ENCODE results near the gene COQ2. TPM values are rescaled to one million over a fixed set of nuclear protein-coding genes. Genes with fewer than 3 reads are reported as not detected.
A peak's percentile ranks its signal among the peaks of the same experiment; 100 is the strongest.

COQ2 gene
- total and polyA plus RNA-seq, 4 donors, result 14.1 to 25.2 (median 19.3) TPM

- Histone ChIP-seq H3K27me3 (ENCODE audit: control insufficient read depth, insufficient read depth, low read length) (no peaks in the 10 kb centered on the region), H3K27ac (ENCODE audit: low read depth, low read length) (no peak overlapping the region), H3K9me3 (ENCODE audit: control insufficient read depth, insufficient read depth, low read length) (no peaks in the 10 kb centered on the region), H3K36me3 (ENCODE audit: control insufficient read depth, insufficient read depth, low read length) (peaks cover 2% of the 10 kb centered on the region), H3K4me1 (ENCODE audit: control insufficient read depth, insufficient read depth, low read length) (peaks cover 5% of the 10 kb centered on the region), H3K4me3 (ENCODE audit: low read depth, low read length) (no peak overlapping the region)
- peak in 1 of 6 donors; percentile 18 for DNase-seq (ENCODE audit: low read depth in 4 of 6, low spot score in 6 of 6)
- WGBS (ENCODE audit: insufficient coverage), result no CpG with 5 or more reads among the region's 1 CpG
These were observed 29.0 kb downstream of the COQ2 start for GRCh38 chr4:83255584-83255983.

GRCh38 chr4:83252782-83253405 lies 31.7 kb downstream of the COQ2 start:
- no CpG with 5 or more reads among the region's 7 CpGs for WGBS (ENCODE audit: insufficient coverage)
- no peaks in the 10 kb centered on the region for H3K36me3 ChIP-seq (ENCODE audit: control insufficient read depth, insufficient read depth, low read length)
- H3K27ac ChIP-seq (ENCODE audit: low read depth, low read length), result no peak overlapping the region
- H3K9me3 ChIP-seq (ENCODE audit: control insufficient read depth, insufficient read depth, low read length), result no peaks in the 10 kb centered on the region
- peak in 2 of 6 donors; percentile 46 to 50 for DNase-seq (ENCODE audit: low read depth in 4 of 6, low spot score in 6 of 6)
- no peaks in the 10 kb centered on the region for H3K27me3 ChIP-seq (ENCODE audit: control insufficient read depth, insufficient read depth, low read length)
- H3K4me1 ChIP-seq (ENCODE audit: control insufficient read depth, insufficient read depth, low read length), result peaks cover 2% of the 10 kb centered on the region
- H3K4me3 ChIP-seq (ENCODE audit: low read depth, low read length), result no peak overlapping the region

GRCh38 chr4:83251447-83251830 lies 33.2 kb downstream of the COQ2 start:
- Histone ChIP-seq H3K9me3 (ENCODE audit: control insufficient read depth, insufficient read depth, low read length) (no peaks in the 10 kb centered on the region), H3K27ac (ENCODE audit: low read depth, low read length) (no peak overlapping the region), H3K4me3 (ENCODE audit: low read depth, low read length) (no peak overlapping the region), H3K4me1 (ENCODE audit: control insufficient read depth, insufficient read depth, low read length) (no peaks in the 10 kb centered on the region), H3K36me3 (ENCODE audit: control insufficient read depth, insufficient read depth, low read length) (no peaks in the 10 kb centered on the region), H3K27me3 (ENCODE audit: control insufficient read depth, insufficient read depth, low read length) (no peaks in the 10 kb centered on the region)
- no peak for DNase-seq (ENCODE audit: low read depth in 4 of 6, low spot score in 6 of 6)
- WGBS (ENCODE audit: insufficient coverage), result 100% methylated on average over 2 of the region's 2 CpGs

- WGBS (ENCODE audit: insufficient coverage), result 65% methylated on average over 4 of the region's 7 CpGs
- Histone ChIP-seq H3K4me1 (ENCODE audit: control insufficient read depth, insufficient read depth, low read length) (no peaks in the 10 kb centered on the region), H3K27ac (ENCODE audit: low read depth, low read length) (no peak overlapping the region), H3K27me3 (ENCODE audit: control insufficient read depth, insufficient read depth, low read length) (no peaks in the 10 kb centered on the region), H3K36me3 (ENCODE audit: control insufficient read depth, insufficient read depth, low read length) (no peaks in the 10 kb centered on the region), H3K4me3 (ENCODE audit: low read depth, low read length) (no peak overlapping the region), H3K9me3 (ENCODE audit: control insufficient read depth, insufficient read depth, low read length) (no peaks in the 10 kb centered on the region)
- DNase-seq (ENCODE audit: low read depth in 4 of 6, low spot score in 6 of 6), result no peak
These were observed 33.7 kb downstream of the COQ2 start for GRCh38 chr4:83250687-83251446.

GRCh38 chr4:83248486-83248885 lies 36.1 kb downstream of the COQ2 start:
- WGBS (ENCODE audit: insufficient coverage), result 71% methylated on average over 5 of the region's 5 CpGs
- no peak overlapping the region for H3K4me3 ChIP-seq (ENCODE audit: low read depth, low read length)
- DNase-seq (ENCODE audit: low read depth in 4 of 6, low spot score in 6 of 6), result no peak

GRCh38 chr4:83247415-83248357 lies 36.9 kb downstream of the COQ2 start:
- 96% methylated on average over 11 of the region's 12 CpGs for WGBS (ENCODE audit: insufficient coverage)
- Histone ChIP-seq H3K27me3 (ENCODE audit: control insufficient read depth, insufficient read depth, low read length) (no peaks in the 10 kb centered on the region), H3K4me3 (ENCODE audit: low read depth, low read length) (no peak overlapping the region), H3K4me1 (ENCODE audit: control insufficient read depth, insufficient read depth, low read length) (no peaks in the 10 kb centered on the region), H3K27ac (ENCODE audit: low read depth, low read length) (no peak overlapping the region), H3K36me3 (ENCODE audit: control insufficient read depth, insufficient read depth, low read length) (no peaks in the 10 kb centered on the region), H3K9me3 (ENCODE audit: control insufficient read depth, insufficient read depth, low read length) (no peaks in the 10 kb centered on the region)
- DNase-seq (ENCODE audit: low read depth in 4 of 6, low spot score in 6 of 6), result no peak

More at GRCh38 chr4:83248486-83248885, 36.1 kb downstream of the COQ2 start:
- H3K36me3 ChIP-seq (ENCODE audit: control insufficient read depth, insufficient read depth, low read length), result no peaks in the 10 kb centered on the region
- H3K4me1 ChIP-seq (ENCODE audit: control insufficient read depth, insufficient read depth, low read length), result no peaks in the 10 kb centered on the region
- H3K27ac ChIP-seq (ENCODE audit: low read depth, low read length), result no peak overlapping the region
- H3K9me3 ChIP-seq (ENCODE audit: control insufficient read depth, insufficient read depth, low read length), result no peaks in the 10 kb centered on the region
- no peaks in the 10 kb centered on the region for H3K27me3 ChIP-seq (ENCODE audit: control insufficient read depth, insufficient read depth, low read length)

- WGBS (ENCODE audit: insufficient coverage), result 100% methylated on average over 1 of the region's 1 CpG
- Histone ChIP-seq H3K27me3 (ENCODE audit: control insufficient read depth, insufficient read depth, low read length) (no peaks in the 10 kb centered on the region), H3K4me1 (ENCODE audit: control insufficient read depth, insufficient read depth, low read length) (no peaks in the 10 kb centered on the region), H3K36me3 (ENCODE audit: control insufficient read depth, insufficient read depth, low read length) (no peaks in the 10 kb centered on the region), H3K27ac (ENCODE audit: low read depth, low read length) (no peak overlapping the region), H3K4me3 (ENCODE audit: low read depth, low read length) (no peak overlapping the region), H3K9me3 (ENCODE audit: control insufficient read depth, insufficient read depth, low read length) (no peaks in the 10 kb centered on the region)
- no peak for DNase-seq (ENCODE audit: low read depth in 4 of 6, low spot score in 6 of 6)
These were observed 43.5 kb downstream of the COQ2 start for GRCh38 chr4:83241132-83241531.

GRCh38 chr4:83240379-83240875 lies 44.2 kb downstream of the COQ2 start:
- 60% methylated on average over 1 of the region's 4 CpGs for WGBS (ENCODE audit: insufficient coverage)
- no peaks in the 10 kb centered on the region for H3K9me3 ChIP-seq (ENCODE audit: control insufficient read depth, insufficient read depth, low read length)
- no peaks in the 10 kb centered on the region for H3K4me1 ChIP-seq (ENCODE audit: control insufficient read depth, insufficient read depth, low read length)
- DNase-seq (ENCODE audit: low read depth in 4 of 6, low spot score in 6 of 6), result peak in 1 of 6 donors; percentile 28
- no peak overlapping the region for H3K27ac ChIP-seq (ENCODE audit: low read depth, low read length)
- no peaks in the 10 kb centered on the region for H3K27me3 ChIP-seq (ENCODE audit: control insufficient read depth, insufficient read depth, low read length)
- no peaks in the 10 kb centered on the region for H3K36me3 ChIP-seq (ENCODE audit: control insufficient read depth, insufficient read depth, low read length)
- no peak overlapping the region for H3K4me3 ChIP-seq (ENCODE audit: low read depth, low read length)
